Adrenal gland (tissue), 12 donors: Measurements from ENCODE around the gene SMIM35. TPM values are rescaled to one million over a fixed set of nuclear protein-coding genes. Genes with fewer than 3 reads are reported as not detected.

Experiments
- DNase-seq, 7 donors: peaks; one replicate each; pipeline ENCODE4 v3.0.0-alpha.2; 2019 to 2020
- H3K27ac ChIP-seq, 5 donors: fragments of 200-600 bp; sonication (generic) in 4 of 5; 1 replicate in 3 of 5; 2 replicates in 2 of 5; pipeline versions ENCODE4 v1.5.1 to v1.8.0; 2016 to 2020; ENCODE audit warnings: mild to moderate bottlenecking in 1 of 5
- H3K27me3 ChIP-seq: fragments of 200-600 bp; 2 replicates; pipeline ENCODE4 v1.8.0; 2021
- H3K36me3 ChIP-seq, 2 donors: fragments of 200-600 bp; replicated peaks in 1 of 2; 1 replicate in 1 of 2; 2 replicates in 1 of 2; pipeline versions ENCODE4 v1.5.1 to v1.8.0; 2018 to 2022
- H3K4me1 ChIP-seq, 2 donors: fragments of 200-600 bp; replicated peaks in 1 of 2; 1 replicate in 1 of 2; 2 replicates in 1 of 2; pipeline versions ENCODE4 v1.5.1 to v1.8.0; 2018 to 2021
- H3K4me3 ChIP-seq, 4 donors: fragments of 200-600 bp; sonication (generic) in 3 of 4; one replicate each; pipeline ENCODE4 v1.5.1; 2016 to 2018
- H3K9me3 ChIP-seq, 3 donors: fragments of 200-600 bp; sonication (generic) in 1 of 3; replicated peaks in 1 of 3; 1 replicate in 2 of 3; 2 replicates in 1 of 3; pipeline versions ENCODE4 v1.5.1 to v1.8.0; 2016 to 2021
- CTCF ChIP-seq, 6 experiments: fragments of 450-650 bp in 4 of 6; fragments of 200-600 bp in 2 of 6; sonication (generic) in 1 of 6; IDR thresholded peaks; 1 replicate in 5 of 6; 2 replicates in 1 of 6; pipeline versions ENCODE4 v1.5.1 to v1.8.0; 2016 to 2021; ENCODE audit warnings: antibody characterized with exemption in 6 of 6, mild to moderate bottlenecking in 2 of 6, moderate library complexity in 1 of 6
- POLR2A ChIP-seq, 2 donors: fragments of 450-650 bp; IDR thresholded peaks; one replicate each; pipeline ENCODE4 v1.6.1; 2017; ENCODE audit warnings: antibody characterized with exemption in 2 of 2, mild to moderate bottlenecking in 2 of 2, moderate library complexity in 1 of 2
- WGBS, 4 donors: extraction: QIAGEN DNeasy Blood & Tissue Kit in 2 of 4; methylation state at CpG; one replicate each; pipeline versions ENCODE4 v1.1.5 to v1.1.7; 2013 to 2017; 5-methylcytosine and 5-hydroxymethylcytosine counted together
- intact Hi-C, 2 donors: fragments of 100-400 bp; cut with DNase I; formaldehyde crosslinking; loops; one replicate each; pipeline versions ENCODE4 v1.14.1 to v1.15.0; 2022 to 2023
- polyA plus RNA-seq, 3 donors: library from polyadenylated mRNA; stranded (reverse); fragments of 200-250 nt in 2 of 3; fragments of 350-450 nt in 1 of 3; fragmentation: Illumina TruSeq in 1 of 3; extraction: RNeasy Lipid Tissue Mini Kit (QIAGEN cat#74804) in 1 of 3; gene quantifications; one replicate each; pipeline ENCODE4 v1.2.3, GENCODE V29; 2013 to 2014
- total RNA-seq, 9 donors: library from RNA; depleted of rRNA in 4 of 9; stranded (reverse); fragments of >200 nt in 4 of 9; fragments of 120-200 nt in 1 of 9; fragmentation: NEBNext Ultra II Directional in 1 of 9; extraction: Animal tissue kit (Norgen Biotek cat#: 25700) in 1 of 9; gene quantifications; one replicate each; pipeline versions ENCODE4 v1.1.0 to v1.2.4, GENCODE V29; 2013 to 2023
- donor health status: healthy with polysubstance abuse.
- donor health status: Bipolar disorder and iron deficiency.
- donor health status: DM: yes; HTN: yes; CAD: no.
- donor health status: DM: no; HTN: no; CAD: no.
- donor health status: DM: no; HTN: no; CAD: no.
- donor health status: DM: yes; HTN: yes; CAD: no.

Gene SMIM35
- total and polyA plus RNA-seq, 12 donors, result 0.07 to 0.10 (median 0.09) TPM; not detected in 7

GRCh38 chr11:118047749-118048148 lies 39.0 kb downstream of the SMIM35 start:
- TF ChIP-seq POLR2A (IDR thresholded peaks at IDR 0.05) (no peak), CTCF (IDR thresholded peaks at IDR 0.05) (no peak)
- Histone ChIP-seq H3K9me3 (no peaks in the 10 kb centered on the region), H3K27me3 (no peaks in the 10 kb centered on the region), H3K4me3 (no peak overlapping the region), H3K36me3 (no peaks in the 10 kb centered on the region), H3K4me1 (no peaks in the 10 kb centered on the region), H3K27ac (no peak overlapping the region)
- intact Hi-C loops, result no loop called here
- DNase-seq, result peak in 2 of 7 donors; percentile 17 to 21
- WGBS, 4 donors, result 58 to 84% (median 75%) methylated on average over 3 to 4 of the region's 4 CpGs

GRCh38 chr11:118046964-118047700 lies 39.6 kb downstream of the SMIM35 start:
- TF ChIP-seq CTCF (IDR thresholded peaks at IDR 0.05) (no peak), POLR2A (IDR thresholded peaks at IDR 0.05) (no peak)
- Histone ChIP-seq H3K9me3 (no peaks in the 10 kb centered on the region), H3K4me1 (no peaks in the 10 kb centered on the region), H3K27me3 (no peaks in the 10 kb centered on the region), H3K4me3 (no peak overlapping the region), H3K27ac (no peak overlapping the region), H3K36me3 (no peaks in the 10 kb centered on the region)
- DNase-seq, result peak in 2 of 7 donors; percentile 20 to 33
- intact Hi-C loops, result no loop called here
- 64 to 71% (median 67%) methylated on average over 8 of the region's 8 CpGs for WGBS, 4 donors

- peak in 1 of 7 donors; percentile 25 for DNase-seq
- intact Hi-C loops, result no loop called here
- Histone ChIP-seq H3K4me1 (no peaks in the 10 kb centered on the region), H3K27ac (no peak overlapping the region), H3K9me3 (no peaks in the 10 kb centered on the region), H3K27me3 (no peaks in the 10 kb centered on the region), H3K4me3 (no peak overlapping the region), H3K36me3 (no peaks in the 10 kb centered on the region)
- TF ChIP-seq POLR2A (IDR thresholded peaks at IDR 0.05) (no peak), CTCF (IDR thresholded peaks at IDR 0.05) (no peak)
- 67 to 72% (median 69%) methylated on average over 5 of the region's 5 CpGs for WGBS, 4 donors
Observed at GRCh38 chr11:118046051-118046963, 40.5 kb downstream of the SMIM35 start.

GRCh38 chr11:118045191-118045590 lies 41.6 kb downstream of the SMIM35 start:
- H3K9me3 ChIP-seq, result no peaks in the 10 kb centered on the region
- H3K4me3 ChIP-seq, result no peak overlapping the region
- no peaks in the 10 kb centered on the region for H3K27me3 ChIP-seq
- H3K4me1 ChIP-seq, result no peaks in the 10 kb centered on the region
- 51 to 72% (median 65%) methylated on average over 2 of the region's 2 CpGs for WGBS, 4 donors
- intact Hi-C loops, result no loop called here
- DNase-seq, result no peak
- no peak for TF ChIP-seq POLR2A (IDR thresholded peaks at IDR 0.05)
- TF ChIP-seq CTCF (IDR thresholded peaks at IDR 0.05), result no peak
- H3K36me3 ChIP-seq, result no peaks in the 10 kb centered on the region
- no peak overlapping the region for H3K27ac ChIP-seq
